Uterus (tissue), 4 donors: ENCODE results near the gene NAV1. TPM values are rescaled to one million over a fixed set of nuclear protein-coding genes. Genes with fewer than 3 reads are reported as not detected.
"Not testable (repeated sequence)": the region's sequence is repeated elsewhere in the genome, so short reads cannot be mapped to it uniquely, and the experiment has no call there.

Experiments used
- DNase-seq, 2 donors: peaks; one replicate each; pipeline ENCODE4 v3.0.0-alpha.2; 2019 to 2020
- H3K27ac ChIP-seq, 2 donors: fragments of 200-600 bp; sonication (generic); 1 replicate in 1 of 2; 2 replicates in 1 of 2; pipeline ENCODE4 v1.5.1; 2016 to 2018
- H3K27me3 ChIP-seq, 2 donors: fragments of 200-600 bp; sonication (generic); one replicate each; pipeline ENCODE4 v1.5.1; 2018 to 2019; ENCODE audit warnings: control low read depth in 1 of 2
- H3K36me3 ChIP-seq, 2 donors: fragments of 200-600 bp; sonication (generic); one replicate each; pipeline ENCODE4 v1.5.1; 2019; ENCODE audit warnings: control low read depth in 1 of 2
- H3K4me1 ChIP-seq, 2 donors: fragments of 200-600 bp; sonication (generic); one replicate each; pipeline ENCODE4 v1.5.1; 2018 to 2019; ENCODE audit warnings: control low read depth in 1 of 2
- H3K4me3 ChIP-seq, 2 donors: fragments of 200-600 bp; sonication (generic); 1 replicate in 1 of 2; 2 replicates in 1 of 2; pipeline ENCODE4 v1.5.1; 2018 to 2019; ENCODE audit warnings: mild to moderate bottlenecking in 1 of 2
- H3K9me3 ChIP-seq, 2 donors: fragments of 200-600 bp; sonication (generic); one replicate each; pipeline ENCODE4 v1.5.1; 2019; ENCODE audit warnings: control low read depth in 1 of 2
- CTCF ChIP-seq, 4 experiments: fragments of 200-600 bp in 2 of 4; fragments of 450-650 bp in 2 of 4; sonication (generic) in 2 of 4; IDR thresholded peaks; one replicate each; pipeline ENCODE4 v1.5.1; 2016 to 2019; ENCODE audit warnings: antibody characterized with exemption in 4 of 4, mild to moderate bottlenecking in 2 of 4, moderate library complexity in 1 of 4
- POLR2A ChIP-seq, 2 donors: fragments of 450-650 bp; IDR thresholded peaks; one replicate each; pipeline ENCODE4 v1.6.1; 2016; ENCODE audit warnings: antibody characterized with exemption in 2 of 2, mild to moderate bottlenecking in 1 of 2, moderate library complexity in 1 of 2
- intact Hi-C: fragments of 100-400 bp; cut with DNase I; formaldehyde crosslinking; loops from one replicate; pipeline ENCODE4 v1.15.1; 2023; ENCODE audit warnings: low total_unique reads
- total RNA-seq, 4 donors: library from RNA; depleted of rRNA in 3 of 4; stranded (reverse); fragments of >200 nt in 3 of 4; gene quantifications; one replicate each; pipeline versions ENCODE4 v1.1.0 to v1.2.4, GENCODE V29; 2014 to 2023
- donor health status: DM: yes; HTN: yes; CAD: no.

NAV1 gene
- total RNA-seq, 4 donors from 2014 or later = 25.1 to 86.1 (median 58.5) TPM

GRCh38 chr1:201516511-201517127 lies 22.3 kb upstream of the NAV1 start:
- Histone ChIP-seq H3K27ac (no peak overlapping the region), H3K4me1 (peaks cover 0 to 1% of the 10 kb centered on the region in 2 donors), H3K27me3 (no peaks in the 10 kb centered on the region), H3K4me3 (no peak overlapping the region), H3K9me3 (no peaks in the 10 kb centered on the region), H3K36me3 (no peaks in the 10 kb centered on the region)
- DNase-seq = no peak
- intact Hi-C loops = no loop called here
- no peak for TF ChIP-seq CTCF (IDR thresholded peaks at IDR 0.05)
- TF ChIP-seq POLR2A (IDR thresholded peaks at IDR 0.05) = no peak

- peak in 1 of 2 donors; percentile 16 for DNase-seq
- Histone ChIP-seq H3K27ac (no peak overlapping the region), H3K36me3 (no peaks in the 10 kb centered on the region), H3K27me3 (no peaks in the 10 kb centered on the region), H3K4me3 (no peak overlapping the region), H3K4me1 (no peaks in the 10 kb centered on the region), H3K9me3 (no peaks in the 10 kb centered on the region)
- intact Hi-C loops = no loop called here
- TF ChIP-seq CTCF (IDR thresholded peaks at IDR 0.05) (no peak), POLR2A (IDR thresholded peaks at IDR 0.05) (no peak)
Observed at GRCh38 chr1:201517631-201518030, 21.3 kb upstream of the NAV1 start.

- TF ChIP-seq POLR2A (IDR thresholded peaks at IDR 0.05) = no peak
- no peak for TF ChIP-seq CTCF (IDR thresholded peaks at IDR 0.05)
- Histone ChIP-seq H3K4me3 (no peak overlapping the region), H3K4me1 (no peaks in the 10 kb centered on the region), H3K27ac (no peak overlapping the region), H3K9me3 (no peaks in the 10 kb centered on the region), H3K36me3 (no peaks in the 10 kb centered on the region), H3K27me3 (no peaks in the 10 kb centered on the region)
- peak in 1 of 2 donors; percentile 14 for DNase-seq
- intact Hi-C loops = no loop called here
Observed at GRCh38 chr1:201518071-201518470, 20.9 kb upstream of the NAV1 start.

- H3K4me1 ChIP-seq, intact Hi-C loops, H3K4me3 ChIP-seq, DNase-seq, H3K9me3 ChIP-seq, H3K27me3 ChIP-seq, H3K27ac ChIP-seq, H3K36me3 ChIP-seq: not testable (repeated sequence)
Observed at GRCh38 chr1:201520046-201520575, 18.8 kb upstream of the NAV1 start.

- no peak for TF ChIP-seq POLR2A (IDR thresholded peaks at IDR 0.05)
- no peak for DNase-seq
- H3K27me3 ChIP-seq = no peaks in the 10 kb centered on the region
- H3K36me3 ChIP-seq = no peaks in the 10 kb centered on the region
- no peak overlapping the region for H3K27ac ChIP-seq
- no peaks in the 10 kb centered on the region for H3K9me3 ChIP-seq
- no peaks in the 10 kb centered on the region for H3K4me1 ChIP-seq
- intact Hi-C loops = no loop called here
- no peak overlapping the region for H3K4me3 ChIP-seq
Observed at GRCh38 chr1:201525193-201525778, 13.6 kb upstream of the NAV1 start.

- no peak for TF ChIP-seq CTCF (IDR thresholded peaks at IDR 0.05)
- TF ChIP-seq POLR2A (IDR thresholded peaks at IDR 0.05) = no peak
- intact Hi-C loops = no loop called here
Observed at GRCh38 chr1:201527879-201528278, 11.0 kb upstream of the NAV1 start.

More at GRCh38 chr1:201527879-201528278, 11.0 kb upstream of the NAV1 start:
- H3K27me3 ChIP-seq = no peaks in the 10 kb centered on the region
- DNase-seq = no peak
- H3K36me3 ChIP-seq = no peaks in the 10 kb centered on the region
- no peak overlapping the region for H3K27ac ChIP-seq
- H3K9me3 ChIP-seq = no peaks in the 10 kb centered on the region
- peaks cover 0 to 5% of the 10 kb centered on the region in 2 donors for H3K4me1 ChIP-seq
- no peak overlapping the region for H3K4me3 ChIP-seq
